ENCODE results near the gene PTGES3.

GRCh38 chr12:56718149-56718548 lies 30.1 kb upstream of the PTGES3 start:
- TF ChIP-seq, protein P1, sequence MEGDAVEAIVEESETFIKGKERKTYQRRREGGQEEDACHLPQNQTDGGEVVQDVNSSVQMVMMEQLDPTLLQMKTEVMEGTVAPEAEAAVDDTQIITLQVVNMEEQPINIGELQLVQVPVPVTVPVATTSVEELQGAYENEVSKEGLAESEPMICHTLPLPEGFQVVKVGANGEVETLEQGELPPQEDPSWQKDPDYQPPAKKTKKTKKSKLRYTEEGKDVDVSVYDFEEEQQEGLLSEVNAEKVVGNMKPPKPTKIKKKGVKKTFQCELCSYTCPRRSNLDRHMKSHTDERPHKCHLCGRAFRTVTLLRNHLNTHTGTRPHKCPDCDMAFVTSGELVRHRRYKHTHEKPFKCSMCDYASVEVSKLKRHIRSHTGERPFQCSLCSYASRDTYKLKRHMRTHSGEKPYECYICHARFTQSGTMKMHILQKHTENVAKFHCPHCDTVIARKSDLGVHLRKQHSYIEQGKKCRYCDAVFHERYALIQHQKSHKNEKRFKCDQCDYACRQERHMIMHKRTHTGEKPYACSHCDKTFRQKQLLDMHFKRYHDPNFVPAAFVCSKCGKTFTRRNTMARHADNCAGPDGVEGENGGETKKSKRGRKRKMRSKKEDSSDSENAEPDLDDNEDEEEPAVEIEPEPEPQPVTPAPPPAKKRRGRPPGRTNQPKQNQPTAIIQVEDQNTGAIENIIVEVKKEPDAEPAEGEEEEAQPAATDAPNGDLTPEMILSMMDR (IDR thresholded peaks at IDR 0.05) = no peak
- TF ChIP-seq POLR2A (IDR thresholded peaks at IDR 0.05) (no peak), EP300 (IDR thresholded peaks at IDR 0.05) (no peak)
